Right renal cortex interstitium (tissue), 3 donors: ENCODE data around the gene CTNND2. TPM values are rescaled to one million over a fixed set of nuclear protein-coding genes. Genes with fewer than 3 reads are reported as not detected.

Source experiments
- DNase-seq, 3 donors: peaks; one replicate each; pipeline ENCODE4 v3.0.0-alpha.2; 2013; ENCODE audit warnings: low read depth in 3 of 3, low spot score in 2 of 3
- polyA plus RNA-seq, 3 donors: library from polyadenylated mRNA; unstranded; fragments of 120-200 nt; gene quantifications; one replicate each; pipeline ENCODE4 v1.2.1, GENCODE V29; 2013; ENCODE audit not compliant: insufficient read length in 3 of 3

CTNND2 gene
- polyA plus RNA-seq, 3 donors, result 2.1 to 2.3 (median 2.1) TPM

GRCh38 chr5:11397549-11397948 lies 506.7 kb downstream of the CTNND2 start:
- DNase-seq, result no peak

- no peak for DNase-seq
These were observed 507.3 kb downstream of the CTNND2 start for GRCh38 chr5:11396917-11397316.

- DNase-seq, result no peak
These were observed 509.3 kb downstream of the CTNND2 start for GRCh38 chr5:11394933-11395332.

GRCh38 chr5:11390291-11390767 lies 513.9 kb downstream of the CTNND2 start:
- no peak for DNase-seq

GRCh38 chr5:11387382-11387781 lies 516.9 kb downstream of the CTNND2 start:
- no peak for DNase-seq

GRCh38 chr5:11386398-11386797 lies 517.8 kb downstream of the CTNND2 start:
- DNase-seq, result no peak

- DNase-seq, result no peak
These were observed 518.3 kb downstream of the CTNND2 start for GRCh38 chr5:11385901-11386293.

- DNase-seq, result no peak
These were observed 518.9 kb downstream of the CTNND2 start for GRCh38 chr5:11385251-11385900.

GRCh38 chr5:11384441-11385250 lies 519.6 kb downstream of the CTNND2 start:
- DNase-seq, result peak in 1 of 3 donors; percentile 5

- DNase-seq, result no peak
These were observed 520.6 kb downstream of the CTNND2 start for GRCh38 chr5:11383506-11384095.

GRCh38 chr5:11378461-11378860 lies 525.8 kb downstream of the CTNND2 start:
- no peak for DNase-seq

GRCh38 chr5:11377896-11378295 lies 526.4 kb downstream of the CTNND2 start:
- DNase-seq, result no peak

- no peak for DNase-seq
These were observed 532.1 kb downstream of the CTNND2 start for GRCh38 chr5:11372191-11372590.

GRCh38 chr5:11371021-11371420 lies 533.2 kb downstream of the CTNND2 start:
- DNase-seq, result no peak

- no peak for DNase-seq
These were observed 539.7 kb downstream of the CTNND2 start for GRCh38 chr5:11364531-11364930.

GRCh38 chr5:11363631-11364178 lies 540.5 kb downstream of the CTNND2 start:
- no peak for DNase-seq

GRCh38 chr5:11361768-11362167 lies 542.5 kb downstream of the CTNND2 start:
- no peak for DNase-seq

GRCh38 chr5:11357928-11358327 lies 546.3 kb downstream of the CTNND2 start:
- DNase-seq, result no peak

GRCh38 chr5:11355491-11355890 lies 548.8 kb downstream of the CTNND2 start:
- no peak for DNase-seq

GRCh38 chr5:11346336-11346735 lies 557.9 kb downstream of the CTNND2 start:
- DNase-seq, result no peak
